ELF-1 (cell line): ENCODE data around the gene DDN.

Experiments used
- DNase-seq: peaks from one replicate; pipeline ENCODE4 v3.0.0-alpha.2; 2016; ENCODE audit warnings: low read depth, low spot score

DDN gene

DNA sequence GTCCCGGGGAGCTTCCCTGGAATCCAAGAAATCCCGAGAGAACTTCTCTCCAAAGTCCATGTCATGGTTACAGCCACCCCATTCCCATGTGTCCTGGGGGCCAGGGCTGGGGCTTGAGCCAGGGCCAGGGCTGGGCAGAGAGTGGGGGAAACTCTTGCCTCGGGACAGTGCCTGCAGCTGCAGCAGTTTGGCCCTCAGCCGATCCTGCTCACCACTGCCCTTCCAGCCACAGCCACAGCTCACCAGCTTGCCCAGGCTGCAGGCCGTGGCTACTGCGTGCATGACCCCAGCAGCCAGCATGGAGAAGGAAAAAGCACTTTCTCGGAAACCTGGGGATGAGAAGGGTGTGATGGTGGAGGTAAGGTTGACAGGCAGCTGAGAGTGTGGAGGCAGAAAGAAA, 31.2 kb downstream of the DDN start:
- no peak for DNase-seq

- no peak for DNase-seq
Observed at GRCh38 chr12:48966177-48966895, 32.8 kb downstream of the DDN start.

DNA sequence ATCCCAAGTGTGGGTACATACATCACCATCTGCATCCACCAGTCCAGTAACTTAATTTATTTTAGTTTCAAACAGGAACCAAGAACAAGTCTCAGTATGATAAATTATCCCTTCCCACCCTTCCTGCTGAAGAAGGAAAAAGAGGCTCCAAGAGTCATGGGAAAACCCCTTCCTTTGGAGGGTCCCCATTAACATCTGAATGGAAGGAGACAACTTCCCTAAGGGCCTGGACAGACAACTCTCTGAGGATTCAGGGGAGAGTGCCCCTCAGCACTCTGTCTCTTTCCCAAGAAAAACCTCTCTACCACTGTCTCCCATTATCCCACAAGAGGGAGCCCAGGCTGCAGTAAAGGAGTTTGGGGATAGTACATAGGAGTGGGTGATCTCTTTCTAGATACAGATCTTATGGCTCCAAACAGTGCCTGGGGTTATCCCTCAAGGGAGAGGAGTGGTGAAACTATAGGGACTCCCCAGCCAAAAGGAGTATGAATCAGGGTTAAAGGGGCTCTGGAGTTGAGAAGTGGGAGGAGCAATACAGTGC, 33.8 kb downstream of the DDN start:
- DNase-seq = peak; percentile 74

DNA sequence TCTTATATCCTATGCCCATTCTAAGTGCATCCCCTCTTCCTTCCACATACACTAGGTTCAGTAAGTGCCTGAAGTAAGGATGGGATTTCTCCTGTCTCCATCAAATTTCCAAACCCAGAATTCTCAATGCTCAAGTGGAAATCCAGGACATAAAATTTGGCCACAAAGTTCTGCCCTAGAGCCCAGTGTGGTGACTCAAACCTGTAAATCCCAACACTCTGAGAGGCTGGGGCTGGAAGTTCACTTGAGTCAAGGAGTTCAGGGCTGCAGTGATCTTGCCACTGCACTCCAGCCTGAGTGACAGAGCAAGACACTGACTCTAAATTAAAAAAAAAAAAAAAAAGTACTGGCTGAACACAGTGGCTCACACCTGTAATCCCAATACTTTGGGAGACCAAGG, 37.4 kb downstream of the DDN start:
- DNase-seq = no peak

DNA sequence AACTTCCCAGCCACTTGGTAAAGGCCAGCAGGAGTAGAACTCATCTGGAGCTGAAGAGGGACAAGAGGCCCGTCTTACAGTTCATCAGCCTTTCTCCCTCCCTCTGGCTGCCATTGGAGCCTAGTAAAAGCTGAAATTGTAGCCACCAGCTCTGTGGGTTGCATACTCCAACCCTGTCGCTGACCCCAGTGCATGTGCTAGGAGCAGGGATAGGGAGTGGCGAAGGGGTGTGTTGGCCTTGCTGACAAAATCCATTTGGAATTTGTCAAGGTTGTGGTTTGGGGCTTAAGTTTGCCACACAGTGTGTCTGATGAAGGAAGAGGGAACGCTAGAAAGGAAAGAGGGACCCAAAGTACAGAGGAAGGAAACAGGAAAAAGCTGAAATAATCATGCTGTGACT, 37.8 kb downstream of the DDN start:
- no peak for DNase-seq

DNA sequence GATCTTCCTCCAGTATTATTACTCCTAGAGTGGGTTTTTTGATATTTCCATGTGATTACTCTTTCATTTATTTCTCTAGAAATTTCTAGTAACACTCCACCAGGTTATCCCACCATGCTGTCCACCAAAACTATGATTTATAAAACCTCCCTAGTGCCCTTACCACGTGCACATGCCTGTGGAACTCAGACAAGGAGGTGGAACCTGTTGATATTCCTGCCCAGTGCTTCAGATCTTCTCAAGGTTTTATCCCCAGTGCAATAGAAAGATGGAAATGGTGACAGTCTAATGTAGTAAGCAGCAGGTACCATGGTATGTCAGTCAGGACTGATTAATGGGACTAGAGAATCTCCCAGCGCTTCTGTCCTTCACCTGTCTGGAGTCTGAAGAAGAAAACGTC, 38.3 kb downstream of the DDN start:
- DNase-seq = no peak

- DNase-seq = no peak
Observed at GRCh38 chr12:48958049-48958388, 41.2 kb downstream of the DDN start.

DNA sequence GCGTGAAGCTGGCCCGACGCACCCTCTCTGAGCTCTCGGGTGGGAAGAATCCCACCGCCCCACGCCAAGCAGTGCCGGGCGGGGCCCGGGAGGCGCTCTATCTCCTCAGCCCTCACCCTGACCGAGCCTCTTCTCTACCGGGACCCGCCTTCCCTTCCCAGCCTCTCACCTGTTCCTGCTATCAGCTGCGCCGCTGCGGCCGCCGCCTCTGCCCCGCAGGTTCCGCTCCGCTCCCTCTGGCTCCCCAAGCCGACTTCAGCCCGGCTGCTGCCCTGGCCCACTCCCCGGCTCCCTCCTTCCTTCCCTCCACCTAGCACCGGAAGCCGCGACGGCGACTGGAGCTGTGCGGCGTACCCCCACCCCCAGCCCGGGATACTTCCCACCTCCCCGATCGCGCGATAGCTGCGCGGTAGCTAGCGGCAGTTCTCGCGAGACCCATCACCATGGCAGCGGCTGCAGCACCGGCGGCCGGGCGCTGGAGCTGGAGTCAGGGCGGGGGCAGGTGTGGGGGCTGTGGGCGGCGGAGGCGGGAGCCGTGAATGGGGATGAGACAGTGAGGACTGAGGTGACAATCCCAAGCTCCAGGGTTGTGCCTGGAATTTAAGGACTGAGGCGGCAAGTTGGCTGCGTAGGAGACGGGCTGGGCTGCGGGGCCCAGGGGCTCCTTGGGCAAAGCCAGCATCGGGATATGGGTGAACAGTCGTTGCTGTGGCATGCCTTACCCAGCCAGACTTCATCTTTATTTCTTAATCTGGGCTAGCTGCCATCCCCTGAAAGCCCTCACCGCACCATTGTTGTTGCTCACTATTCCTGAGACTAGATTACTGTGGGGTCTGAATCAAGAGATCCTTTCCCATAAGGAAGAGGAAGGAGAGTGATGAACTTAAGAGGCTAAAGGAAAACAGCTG, 41.8 kb downstream of the DDN start, which contains the start of gene ARF3:
Gene ARF3 (minus strand): TSS at position 347 of the 908 bp plus-strand sequence. CDS start 16,392 bp downstream, outside the sequence.
- peak; percentile 96 for DNase-seq

DNA sequence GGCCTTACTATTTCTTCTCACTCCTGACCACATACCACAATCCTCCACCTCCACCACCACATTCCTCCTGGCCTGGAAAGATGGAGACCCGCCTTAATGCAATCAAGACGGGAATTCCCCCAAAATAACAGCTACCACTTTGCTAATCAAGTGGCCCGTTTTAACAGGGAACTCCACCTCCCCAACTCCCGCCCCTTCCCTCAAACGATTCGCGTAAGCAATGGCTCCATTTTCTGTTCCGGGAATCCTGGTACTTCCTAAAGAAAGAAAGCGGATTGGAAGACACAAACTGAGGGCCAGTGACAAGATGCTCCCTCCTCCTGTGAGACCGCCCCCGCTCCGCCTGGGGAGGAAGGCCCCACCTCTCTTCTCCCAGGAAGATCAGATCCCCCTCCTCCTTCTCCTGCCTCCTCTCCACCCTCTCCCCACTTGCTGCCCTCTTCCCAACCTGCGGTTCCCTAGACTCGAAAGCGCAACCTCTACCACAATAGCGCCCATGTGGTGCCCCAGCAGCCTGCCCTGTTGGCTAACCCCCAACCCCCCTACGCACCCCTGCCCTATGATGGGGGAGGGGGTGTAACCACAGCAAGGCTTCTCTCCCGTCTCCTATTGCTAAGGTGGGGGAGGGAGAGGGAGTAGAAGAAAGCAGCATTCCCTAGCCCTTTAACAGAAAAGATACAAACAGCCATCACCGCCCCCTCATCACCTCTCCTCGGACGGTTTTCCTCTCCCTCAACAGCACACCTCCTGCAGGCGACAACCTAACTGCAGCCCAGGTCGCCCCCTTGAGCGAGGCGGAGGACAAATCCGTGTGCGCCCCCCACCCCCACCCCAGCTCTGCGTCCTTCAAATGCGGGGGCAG, 42.7 kb downstream of the DDN start:
- peak; percentile 97 for DNase-seq

DNA sequence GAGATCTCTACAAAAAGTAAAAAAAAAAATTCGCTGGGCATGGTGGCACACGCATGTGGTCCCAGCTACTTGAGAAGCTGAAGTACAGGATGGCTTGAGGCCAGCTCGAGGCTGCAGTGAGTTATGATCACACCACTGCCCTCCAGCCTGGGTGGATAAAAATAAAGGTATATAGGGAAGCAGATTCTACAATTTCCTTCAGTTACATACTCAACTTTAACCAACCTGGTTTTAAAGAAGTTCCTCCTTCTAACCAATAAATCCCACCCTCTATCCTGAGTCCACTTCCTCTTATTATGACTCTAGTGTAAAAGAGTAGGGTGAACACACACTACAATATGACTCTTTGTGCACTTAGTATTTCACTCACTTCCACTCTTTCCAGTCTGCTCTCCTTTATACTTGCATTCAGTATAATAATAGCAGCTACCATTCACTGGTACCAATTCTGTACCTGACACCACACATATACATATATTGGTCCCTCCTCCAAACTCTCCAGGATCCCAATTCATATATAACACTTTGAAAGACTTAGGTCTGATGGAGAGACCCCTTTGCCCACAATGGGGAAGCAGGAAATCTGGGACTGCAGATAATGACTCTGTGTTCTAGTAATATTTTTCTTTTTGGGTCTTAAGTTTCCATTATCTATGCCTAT, 44.2 kb downstream of the DDN start:
- no peak for DNase-seq

- no peak for DNase-seq
Observed at GRCh38 chr12:48954061-48954460, 45.1 kb downstream of the DDN start.

DNA sequence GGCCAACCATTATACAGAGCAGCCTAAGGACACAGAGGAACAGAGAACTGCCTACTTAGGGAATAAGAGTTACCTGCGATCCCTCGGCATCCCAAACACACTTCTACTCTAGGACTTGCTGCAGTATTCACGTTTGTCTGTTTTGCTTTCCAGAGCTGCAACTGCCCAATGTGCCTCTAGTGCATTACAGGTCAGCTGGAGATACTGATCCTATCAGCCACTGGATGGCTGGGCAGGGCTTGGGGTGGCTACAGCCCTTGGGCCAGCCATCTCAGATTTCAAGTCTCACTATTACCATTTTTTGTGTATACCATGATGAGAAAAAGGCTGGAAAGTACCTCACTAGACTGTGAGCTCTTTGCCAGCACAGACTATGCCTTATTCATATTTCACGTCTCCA, 46.5 kb downstream of the DDN start:
- no peak for DNase-seq

DNA sequence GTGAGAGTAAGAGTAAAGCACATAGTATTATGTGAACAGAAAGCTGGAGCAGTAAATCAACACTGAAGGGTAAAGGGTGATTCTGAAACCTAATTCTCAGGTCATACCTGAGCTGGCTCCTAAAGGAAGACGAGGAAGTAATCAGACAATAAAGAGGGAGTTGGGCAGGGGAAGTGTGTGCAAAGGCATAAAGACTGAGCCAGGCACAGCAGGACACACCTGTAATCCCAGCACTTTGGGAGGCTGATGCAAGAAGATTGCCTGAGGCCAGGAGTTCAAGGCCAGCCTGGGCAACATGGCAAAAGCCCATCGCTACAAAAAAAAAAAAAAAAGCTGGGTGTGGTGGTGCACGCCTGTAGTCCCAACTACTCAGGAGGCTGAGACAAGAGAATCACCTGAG, 51.4 kb downstream of the DDN start:
- peak; percentile 24 for DNase-seq

DNA sequence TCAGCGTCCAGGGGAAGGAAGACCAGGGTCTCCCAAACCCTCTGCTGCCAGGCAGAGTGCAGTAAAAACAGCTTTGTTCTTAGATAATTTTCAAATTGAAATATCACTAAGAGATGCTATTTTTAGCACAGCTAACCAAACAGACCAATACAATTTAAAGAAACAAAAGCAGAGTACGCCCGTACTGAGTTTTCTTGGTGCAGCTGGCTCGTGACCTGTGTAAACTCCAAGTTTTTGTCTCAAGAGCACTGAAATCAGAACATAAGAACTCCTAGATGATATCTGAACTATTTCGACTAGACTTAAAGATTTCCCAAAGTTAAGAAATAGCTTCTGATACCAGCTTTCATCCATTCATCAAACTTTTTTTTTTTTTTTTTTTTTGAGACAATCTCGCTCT, 52.2 kb downstream of the DDN start:
- DNase-seq = no peak

DNA sequence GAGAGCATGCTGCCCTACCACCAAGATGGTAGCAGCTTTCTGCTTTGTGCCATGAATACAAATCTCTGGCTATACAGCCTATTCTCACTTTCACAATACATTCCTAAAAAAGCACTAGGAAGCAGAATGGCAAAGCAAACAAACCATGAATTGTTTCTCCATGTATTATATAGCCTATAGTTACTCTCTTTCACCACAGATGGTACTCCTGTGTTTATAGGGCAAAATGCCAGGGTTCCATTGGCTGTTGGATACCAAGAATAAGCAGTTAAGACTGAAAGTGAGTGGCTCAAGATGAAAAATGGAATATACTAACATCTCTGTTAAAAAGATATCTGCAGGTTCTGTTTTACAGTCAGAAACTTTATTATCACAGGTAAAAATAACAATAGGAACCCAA, 53.0 kb downstream of the DDN start:
- DNase-seq = no peak
